K562 (cell line): ENCODE data around the gene RNFT2. TPM values are rescaled to one million over a fixed set of nuclear protein-coding genes. Genes with fewer than 3 reads are reported as not detected.
A peak's percentile ranks its signal among the peaks of the same experiment; 100 is the strongest.

Source experiments
- ELF1 ChIP-seq: fragments of 200-800 bp; sonication (Bioruptor generic); IDR thresholded peaks from 2 replicates; pipeline ENCODE4 v1.6.1; 2016; ENCODE audit warnings: missing genetic modification characterization, missing compliant biosample characterization
- FOXP1 ChIP-seq: sonication (generic); formaldehyde crosslinking; IDR thresholded peaks from 2 replicates; pipeline ENCODE4 v1.8.0; 2022; ENCODE audit warnings: mild to moderate bottlenecking, missing genetic modification reagents
- HEY1 ChIP-seq: fragments of 250-450 bp; sonication (Bioruptor Pico); IDR thresholded peaks from 2 replicates; pipeline ENCODE4 v1.5.0; 2020; ENCODE audit warnings: mild to moderate bottlenecking, moderate library complexity, borderline replicate concordance
- MAFG ChIP-seq: fragments of 450-650 bp; conservative IDR thresholded peaks from 2 replicates; pipeline ENCODE4 v1.6.1; 2016; ENCODE audit warnings: missing genetic modification characterization, missing compliant biosample characterization
- ZNF24 ChIP-seq: fragments of 450-650 bp; IDR thresholded peaks from 2 replicates; pipeline ENCODE4 v1.6.1; 2016
- ZZZ3 ChIP-seq: fragments of 450-650 bp; IDR thresholded peaks from 2 replicates; pipeline ENCODE4 v1.6.1; 2016; ENCODE audit warnings: antibody characterized with exemption, mild to moderate bottlenecking, moderate library complexity
- polyA plus RNA-seq, 8 experiments: library from polyadenylated mRNA; depleted of rRNA in 4 of 8; stranded (reverse) in 5 of 8; unstranded in 3 of 8; fragments of >200 nt; fragmentation: Nextera tagmentation in 2 of 8; fragmentation: Illumina TruSeq in 1 of 8; extraction: Ambion mirVana in 2 of 8; extraction: Trizol in 1 of 8; gene quantifications; 2 replicates each; pipeline versions ENCODE4 v1.2.1 to v1.2.3, GENCODE V29; 2011 to 2014; ENCODE audit warnings: inconsistent platforms in 1 of 8, missing spikeins in 1 of 8
- total RNA-seq, 7 experiments: library from RNA; depleted of rRNA in 6 of 7; stranded (reverse); fragments of >200 nt in 6 of 7; fragmentation: Illumina TruSeq in 2 of 7; extraction: Trizol in 2 of 7; gene quantifications; 2 replicates each; pipeline versions ENCODE4 v1.2.1 to v1.2.3, GENCODE V29; 2011 to 2021; ENCODE audit warnings: low replicate concordance in 1 of 7
- TF ChIP-seq, protein P1 (sequence below): sonication (generic); formaldehyde crosslinking; IDR thresholded peaks from 2 replicates; pipeline ENCODE4 v1.8.0; 2022; ENCODE audit warnings: mild to moderate bottlenecking, missing genetic modification reagents
- TF ChIP-seq, protein P2 (sequence below): sonication (generic); formaldehyde crosslinking; IDR thresholded peaks from 2 replicates; pipeline ENCODE4 v1.4.0; 2020; ENCODE audit warnings: mild to moderate bottlenecking, missing genetic modification reagents
- TF ChIP-seq, protein P3 (sequence below): sonication (generic); formaldehyde crosslinking; IDR thresholded peaks from 2 replicates; pipeline ENCODE4 v1.8.0; 2023; ENCODE audit warnings: mild to moderate bottlenecking, missing genetic modification reagents
- TF ChIP-seq, protein P4 (sequence below): sonication (generic); formaldehyde crosslinking; IDR thresholded peaks from 2 replicates; pipeline ENCODE4 v1.8.0; 2022; ENCODE audit warnings: missing genetic modification reagents, mild to moderate bottlenecking, borderline replicate concordance
- TF ChIP-seq, protein P5 (sequence below), 2 experiments: fragments of 250-450 bp in 1 of 2; fragments of 450-650 bp in 1 of 2; sonication (Bioruptor Pico) in 1 of 2; IDR thresholded peaks; 2 replicates each; pipeline versions ENCODE4 v1.6.1 to v1.8.0; 2016 to 2021; ENCODE audit warnings: mild to moderate bottlenecking in 2 of 2, moderate library complexity in 2 of 2, missing compliant biosample characterization in 1 of 2, missing genetic modification characterization in 1 of 2

The RNFT2 gene
- total and polyA plus RNA-seq, 9 of the 15 experiments (the other 6 are each of a cell fraction or from before 2014, with no cell fraction given): 3.6 to 26.3 (median 9.5) TPM

DNA sequence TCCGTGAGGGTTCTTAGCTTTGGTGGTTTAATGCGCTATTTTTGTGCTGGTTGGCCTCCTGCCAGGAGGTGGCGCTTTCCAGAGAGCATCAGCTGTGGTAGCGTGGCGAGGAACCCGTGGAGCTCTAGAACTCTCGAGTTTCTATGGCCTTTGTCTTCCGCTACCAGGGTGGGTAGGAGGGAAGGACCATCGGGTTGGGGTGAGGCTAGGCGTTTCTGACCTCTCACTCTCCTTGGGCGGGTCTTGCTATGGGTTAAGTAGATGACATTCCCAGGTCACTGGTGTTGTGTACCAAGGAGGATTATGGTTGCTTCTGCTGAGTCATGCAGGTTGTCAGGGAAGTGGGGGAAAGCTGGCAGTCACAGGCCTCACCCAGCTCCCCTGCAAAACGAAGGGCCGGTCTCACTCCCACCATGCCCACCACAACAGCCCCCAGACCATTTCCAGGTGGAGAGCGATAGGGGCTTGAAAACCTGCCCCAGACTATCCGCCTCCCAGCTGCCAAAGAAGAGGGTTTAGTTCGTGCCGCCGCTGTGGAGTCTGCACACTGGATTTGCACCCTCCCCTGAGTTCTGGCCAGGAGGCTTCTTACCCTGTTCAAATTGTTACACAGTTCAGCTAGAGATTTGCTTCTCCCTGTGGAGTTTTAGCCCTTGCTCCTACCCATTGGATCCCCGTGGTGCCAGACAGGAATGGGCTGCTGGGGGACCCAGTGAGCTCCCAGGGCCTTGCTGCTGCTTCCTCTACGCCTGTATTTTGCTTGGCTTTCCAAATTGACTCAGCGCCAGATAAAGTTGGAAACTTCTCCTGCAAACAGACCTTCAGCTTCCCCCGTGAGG lies 21.9 kb downstream of the RNFT2 start (continued):
- TF ChIP-seq, protein P1, sequence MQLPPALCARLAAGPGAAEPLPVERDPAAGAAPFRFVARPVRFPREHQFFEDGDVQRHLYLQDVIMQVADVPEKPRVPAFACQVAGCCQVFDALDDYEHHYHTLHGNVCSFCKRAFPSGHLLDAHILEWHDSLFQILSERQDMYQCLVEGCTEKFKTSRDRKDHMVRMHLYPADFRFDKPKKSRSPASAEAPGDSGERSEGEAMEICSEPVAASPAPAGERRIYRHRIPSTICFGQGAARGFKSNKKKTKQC: no peak; the same call in 1 of the 2 replicates
- TF ChIP-seq ELF1 (tag) (peak; percentile 49; the same call in 1 of the 2 replicates), HEY1 (no peak), MAFG (tag) (peak; percentile 98), ZZZ3 (no peak), ZNF24 (peak; percentile 44; the same call in 1 of the 2 replicates), FOXP1 (CRISPR knock-in tag) (no peak)
- TF ChIP-seq, protein P2, sequence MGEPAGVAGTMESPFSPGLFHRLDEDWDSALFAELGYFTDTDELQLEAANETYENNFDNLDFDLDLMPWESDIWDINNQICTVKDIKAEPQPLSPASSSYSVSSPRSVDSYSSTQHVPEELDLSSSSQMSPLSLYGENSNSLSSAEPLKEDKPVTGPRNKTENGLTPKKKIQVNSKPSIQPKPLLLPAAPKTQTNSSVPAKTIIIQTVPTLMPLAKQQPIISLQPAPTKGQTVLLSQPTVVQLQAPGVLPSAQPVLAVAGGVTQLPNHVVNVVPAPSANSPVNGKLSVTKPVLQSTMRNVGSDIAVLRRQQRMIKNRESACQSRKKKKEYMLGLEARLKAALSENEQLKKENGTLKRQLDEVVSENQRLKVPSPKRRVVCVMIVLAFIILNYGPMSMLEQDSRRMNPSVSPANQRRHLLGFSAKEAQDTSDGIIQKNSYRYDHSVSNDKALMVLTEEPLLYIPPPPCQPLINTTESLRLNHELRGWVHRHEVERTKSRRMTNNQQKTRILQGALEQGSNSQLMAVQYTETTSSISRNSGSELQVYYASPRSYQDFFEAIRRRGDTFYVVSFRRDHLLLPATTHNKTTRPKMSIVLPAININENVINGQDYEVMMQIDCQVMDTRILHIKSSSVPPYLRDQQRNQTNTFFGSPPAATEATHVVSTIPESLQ (CRISPR knock-in tag): peak; percentile 89; the same call in 1 of the 2 replicates
- TF ChIP-seq, protein P3, sequence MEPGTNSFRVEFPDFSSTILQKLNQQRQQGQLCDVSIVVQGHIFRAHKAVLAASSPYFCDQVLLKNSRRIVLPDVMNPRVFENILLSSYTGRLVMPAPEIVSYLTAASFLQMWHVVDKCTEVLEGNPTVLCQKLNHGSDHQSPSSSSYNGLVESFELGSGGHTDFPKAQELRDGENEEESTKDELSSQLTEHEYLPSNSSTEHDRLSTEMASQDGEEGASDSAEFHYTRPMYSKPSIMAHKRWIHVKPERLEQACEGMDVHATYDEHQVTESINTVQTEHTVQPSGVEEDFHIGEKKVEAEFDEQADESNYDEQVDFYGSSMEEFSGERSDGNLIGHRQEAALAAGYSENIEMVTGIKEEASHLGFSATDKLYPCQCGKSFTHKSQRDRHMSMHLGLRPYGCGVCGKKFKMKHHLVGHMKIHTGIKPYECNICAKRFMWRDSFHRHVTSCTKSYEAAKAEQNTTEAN (CRISPR knock-in tag): no peak
- TF ChIP-seq, protein P4, sequence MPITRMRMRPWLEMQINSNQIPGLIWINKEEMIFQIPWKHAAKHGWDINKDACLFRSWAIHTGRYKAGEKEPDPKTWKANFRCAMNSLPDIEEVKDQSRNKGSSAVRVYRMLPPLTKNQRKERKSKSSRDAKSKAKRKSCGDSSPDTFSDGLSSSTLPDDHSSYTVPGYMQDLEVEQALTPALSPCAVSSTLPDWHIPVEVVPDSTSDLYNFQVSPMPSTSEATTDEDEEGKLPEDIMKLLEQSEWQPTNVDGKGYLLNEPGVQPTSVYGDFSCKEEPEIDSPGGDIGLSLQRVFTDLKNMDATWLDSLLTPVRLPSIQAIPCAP: no peak
- TF ChIP-seq, protein P5, sequence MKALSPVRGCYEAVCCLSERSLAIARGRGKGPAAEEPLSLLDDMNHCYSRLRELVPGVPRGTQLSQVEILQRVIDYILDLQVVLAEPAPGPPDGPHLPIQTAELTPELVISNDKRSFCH (CRISPR knock-in tag; IDR thresholded peaks at IDR 0.05): no peak
- TF ChIP-seq, protein P5 (tag; IDR thresholded peaks at IDR 0.05): 0 out of 2 replicates have a peak, but pooled peaks have one; percentile 22
